HG03159 (cell line): ENCODE data around the gene ACTR1A.

Experiments used
- ATAC-seq: cut with Tn5 transposase; IDR thresholded peaks from one replicate; pipeline ENCODE4 v1.9.1; 2021; ENCODE audit warnings: mild to moderate bottlenecking, moderate library complexity; ENCODE audit not compliant: unreplicated experiment

Gene ACTR1A

GRCh38 chr10:102432162-102432950 is 70.2 kb downstream of the ACTR1A start, which contains the start of gene CUEDC2:
Gene CUEDC2 (minus strand): TSS chr10:102432574. CDS start chr10:102425188, 7,386 bp downstream.
- peak; percentile 78 for ATAC-seq

GRCh38 chr10:102431452-102432124 is 70.9 kb downstream of the ACTR1A start:
- ATAC-seq, result peak; percentile 1

GRCh38 chr10:102429468-102429867 is 73.0 kb downstream of the ACTR1A start:
- ATAC-seq, result no peak
